ENCODE results near the gene ZC3H10. TPM values are rescaled to one million over a fixed set of nuclear protein-coding genes. Genes with fewer than 3 reads are reported as not detected.

Gene ZC3H10
- total RNA-seq, 1 experiment from 2014 or later, result 8.7 TPM

GRCh38 chr12:56152756-56153677 is 35.0 kb downstream of the ZC3H10 start:
- H2AFZ ChIP-seq (ENCODE audit: low read depth, low read length, poor library complexity, severe bottlenecking), result no peak overlapping the region
- ChIA-PET RAD21 (ENCODE audit: low non-redundant PET in 1 of 2, low total read pairs in 2 of 2, uncharacterized antibody in 2 of 2, unreplicated experiment in 2 of 2) (no interaction called here), POLR2A (no interaction called here), CTCF (no interaction called here)
- TF ChIP-seq EGR1 (IDR thresholded peaks at IDR 0.05; ENCODE audit: low read depth), result no peak
- no peak for TF ChIP-seq REST (IDR thresholded peaks at IDR 0.05; ENCODE audit: low read depth)
- no peak for TF ChIP-seq POLR2AphosphoS5 (IDR thresholded peaks at IDR 0.05; ENCODE audit: low read depth, low read length)
- TF ChIP-seq CEBPB (IDR thresholded peaks at IDR 0.05; ENCODE audit: low read depth), result no peak
- no peak for TF ChIP-seq ATF3 (IDR thresholded peaks at IDR 0.05)
- no peak for TF ChIP-seq ZNF274 (IDR thresholded peaks at IDR 0.05; ENCODE audit: low read depth, low read length)
- no peak for TF ChIP-seq FOSL1 (IDR thresholded peaks at IDR 0.05; ENCODE audit: low read depth)
- no peak for TF ChIP-seq YY1 (IDR thresholded peaks at IDR 0.05; ENCODE audit: extremely low read depth, insufficient replicate concordance, low read depth, low read length)
- TF ChIP-seq CBX3 (IDR thresholded peaks at IDR 0.05; ENCODE audit: low read depth), result no peak
- TF ChIP-seq RAD21 (IDR thresholded peaks at IDR 0.05; ENCODE audit: low read depth), result no peak
- no peak for TF ChIP-seq SRF (IDR thresholded peaks at IDR 0.05; ENCODE audit: low read depth)
- no peak for TF ChIP-seq EZH2 (IDR thresholded peaks at IDR 0.05)
- no peak for TF ChIP-seq ELF1 (IDR thresholded peaks at IDR 0.05; ENCODE audit: borderline replicate concordance, low read depth)
- no peaks in the 10 kb centered on the region for H4K20me1 ChIP-seq (ENCODE audit: insufficient read depth)
- ATAC-seq, result no peak
- peak overlapping the region; percentile 91 for H3K27ac ChIP-seq (ENCODE audit: low read depth, low read length)
- DNase-seq (ENCODE audit: low read depth, low spot score), result no peak
- intact Hi-C loops (cut with micrococcal nuclease), result loop anchor here (2.0 kb wide), 1 partner anchor 24 kb away; the partner anchor contains the start of gene ESYT1
- no peaks in the 10 kb centered on the region; the same call in 1 of the 2 replicates for H3K79me2 ChIP-seq (ENCODE audit: insufficient read depth, low read length)
- TSS peak; percentile 83 for BruUV-seq (replicated peaks)
- no peaks in the 10 kb centered on the region for H3K27me3 ChIP-seq (ENCODE audit: insufficient read depth, low read length)
- H3K9me3 ChIP-seq (ENCODE audit: control insufficient read depth in 1 of 2, insufficient read depth in 1 of 2, low read depth in 1 of 2, low read length in 2 of 2), result no peaks in the 10 kb centered on the region
- H3K4me1 ChIP-seq (ENCODE audit: control insufficient read depth in 1 of 2, insufficient read depth in 2 of 2, low read length in 2 of 2), result peaks cover 18 to 30% of the 10 kb centered on the region in 2 experiments
- H3K9ac ChIP-seq (ENCODE audit: low read length), result peak overlapping the region; percentile 80
- no peaks in the 10 kb centered on the region for H3K9me2 ChIP-seq (ENCODE audit: insufficient read depth)
- H3K36me3 ChIP-seq (ENCODE audit: control insufficient read depth in 1 of 2, insufficient read depth in 2 of 2, low read length in 2 of 2), result no peaks in the 10 kb centered on the region; a peak in 1 of 4 replicates
- H3K4me3 ChIP-seq (replicated peaks in 1 of 2; ENCODE audit: low read depth in 1 of 2, low read length in 2 of 2), result peak overlapping the region; percentile 68 to 71
- H3K4me2 ChIP-seq (ENCODE audit: low read length), result peak overlapping the region; percentile 81
